GM19025 (cell line): Measurements from ENCODE around the gene FITM2.
"Not testable (repeated sequence)": the region's sequence is repeated elsewhere in the genome, so short reads cannot be mapped to it uniquely, and the experiment has no call there.

Experiments
- ATAC-seq: cut with Tn5 transposase; IDR thresholded peaks from one replicate; pipeline ENCODE4 v1.9.1; 2021; ENCODE audit warnings: mild to moderate bottlenecking, low read depth, moderate library complexity; ENCODE audit not compliant: unreplicated experiment

FITM2 gene

DNA sequence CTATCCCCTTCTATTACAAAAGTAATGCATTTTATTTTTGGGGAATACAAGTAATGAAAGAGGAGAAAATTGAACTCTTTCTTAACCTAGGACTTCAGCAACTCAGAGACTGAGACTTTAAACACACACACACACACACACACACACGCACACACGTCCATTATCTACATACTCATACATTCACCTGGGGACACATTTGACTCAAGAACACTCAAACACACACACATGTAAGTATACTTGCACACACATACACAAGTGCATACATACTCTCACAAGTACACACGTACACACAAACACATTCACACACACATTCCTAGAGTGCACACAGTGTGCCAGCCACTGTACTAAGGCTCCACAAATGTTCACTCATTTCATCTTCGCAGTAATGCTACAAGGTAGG is 23.7 kb upstream of the FITM2 start:
- ATAC-seq: no peak

GRCh38 chr20:44334306-44334705 is 23.3 kb upstream of the FITM2 start:
- no peak for ATAC-seq

- no peak for ATAC-seq
These were observed 20.2 kb upstream of the FITM2 start for GRCh38 chr20:44331201-44331600.

- no peak for ATAC-seq
These were observed 17.4 kb upstream of the FITM2 start for GRCh38 chr20:44328428-44328827.

GRCh38 chr20:44327748-44328147 is 16.7 kb upstream of the FITM2 start:
- ATAC-seq: not testable (repeated sequence)

- ATAC-seq: no peak
These were observed 15.6 kb upstream of the FITM2 start for GRCh38 chr20:44326391-44327159.

- ATAC-seq: no peak
These were observed 13.3 kb upstream of the FITM2 start for GRCh38 chr20:44324343-44324742.

DNA sequence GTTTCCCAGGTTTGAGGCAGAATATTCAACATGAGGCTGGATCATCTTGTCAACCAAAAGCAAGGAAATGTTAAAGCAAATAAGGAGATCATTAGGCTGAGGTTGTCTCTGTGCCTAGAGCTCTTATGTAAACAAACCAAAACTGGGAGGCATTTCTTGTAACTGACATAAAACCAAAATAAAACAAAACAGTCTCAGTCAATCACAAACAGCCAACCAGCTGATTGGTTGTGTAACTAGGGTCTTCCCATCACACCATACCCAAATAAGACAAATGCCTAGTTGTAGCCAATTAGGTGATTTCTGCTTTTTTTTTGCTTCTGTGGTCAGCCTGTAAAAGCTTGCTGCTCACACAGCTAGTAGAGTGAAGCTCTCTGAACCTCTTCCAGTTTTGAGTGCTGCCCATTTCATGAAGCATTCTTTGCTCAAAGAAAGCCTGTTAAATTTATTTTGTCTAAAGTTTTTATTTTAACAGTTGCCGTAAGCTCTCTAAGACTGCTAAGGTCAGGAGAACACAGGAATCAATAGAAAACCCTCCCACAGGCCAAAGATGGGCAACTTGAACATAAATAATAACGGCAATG is 8.9 kb upstream of the FITM2 start:
- ATAC-seq: no peak

GRCh38 chr20:44314870-44315269 is 3.9 kb upstream of the FITM2 start:
- ATAC-seq: no peak

DNA sequence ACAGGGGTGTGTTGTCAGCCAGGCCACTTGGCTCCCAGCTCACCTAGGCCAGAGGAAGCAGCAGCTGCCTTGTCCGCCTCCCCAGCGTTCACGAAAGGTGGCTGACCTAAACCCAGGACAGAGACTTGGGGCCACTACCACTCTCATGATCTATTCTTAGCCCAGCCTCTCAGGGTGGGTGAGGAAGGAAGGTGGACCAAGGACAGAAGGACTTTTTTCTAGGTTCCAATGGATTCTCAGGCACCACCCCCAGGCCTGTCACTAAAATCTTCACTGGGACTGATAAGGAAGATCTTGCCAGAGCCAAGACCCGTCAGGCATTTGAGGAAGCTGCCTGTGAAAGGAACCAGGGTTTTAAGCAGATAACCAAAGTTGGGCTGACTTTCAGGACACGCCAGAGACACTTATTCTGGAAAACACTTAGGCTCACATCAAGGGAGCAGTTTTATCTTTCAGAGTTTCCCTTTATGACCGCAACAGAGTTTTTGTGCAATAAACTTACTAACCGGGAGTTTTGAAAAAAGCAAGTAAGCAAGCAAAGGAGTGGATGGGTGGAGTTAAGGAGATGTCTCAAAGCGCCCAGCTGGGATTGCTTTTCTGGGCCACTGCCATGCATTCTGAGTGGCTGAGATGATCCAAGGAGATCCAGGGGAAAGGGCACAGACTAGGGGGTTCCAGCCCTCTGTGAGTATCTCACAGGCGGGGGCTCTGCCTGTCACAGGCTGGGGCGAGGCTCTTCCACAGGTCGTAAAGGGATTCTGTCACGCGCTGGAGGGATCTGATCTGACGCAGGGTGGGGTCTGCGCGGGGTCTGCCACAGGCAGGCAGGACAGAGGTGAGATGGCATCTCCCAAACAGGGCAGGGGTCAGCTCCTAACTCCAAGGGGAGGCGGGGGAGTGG is 989 bp downstream of the FITM2 start:
- no peak for ATAC-seq

- no peak for ATAC-seq
These were observed 4.1 kb downstream of the FITM2 start for GRCh38 chr20:44306927-44307326.

GRCh38 chr20:44304383-44304782 is 6.6 kb downstream of the FITM2 start:
- no peak for ATAC-seq

- no peak for ATAC-seq
These were observed 8.3 kb downstream of the FITM2 start for GRCh38 chr20:44302736-44303135.

DNA sequence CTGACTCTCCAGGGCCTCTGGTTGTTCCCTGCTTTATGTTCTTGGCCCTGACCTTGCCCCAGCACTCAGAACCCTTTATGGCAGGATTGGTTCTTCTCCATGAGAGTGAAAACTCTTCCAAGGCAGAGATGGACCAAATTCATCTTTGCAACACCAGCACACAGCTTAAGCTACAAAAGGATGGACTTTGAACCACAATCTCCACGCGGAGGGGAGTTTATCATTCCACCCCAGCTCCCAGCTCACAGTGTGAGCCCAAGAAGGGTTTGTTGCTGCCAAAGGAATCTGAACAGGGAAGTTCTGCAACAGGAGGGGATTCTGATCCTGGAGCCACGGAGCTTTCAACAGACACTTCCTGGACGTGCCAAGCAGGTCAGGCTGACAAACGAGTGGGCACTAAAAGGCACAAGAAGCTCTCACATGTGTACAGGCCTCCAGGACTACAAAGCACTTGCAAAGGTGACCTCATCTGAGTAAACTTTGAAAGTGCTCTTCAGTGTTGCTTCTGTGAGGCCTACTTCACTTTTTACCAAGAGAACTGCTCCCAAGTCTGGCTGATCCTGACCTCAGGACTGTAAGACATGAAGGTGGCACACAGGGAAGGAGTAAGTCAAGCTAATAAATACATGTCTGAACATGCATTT is 8.9 kb downstream of the FITM2 start:
- no peak for ATAC-seq

DNA sequence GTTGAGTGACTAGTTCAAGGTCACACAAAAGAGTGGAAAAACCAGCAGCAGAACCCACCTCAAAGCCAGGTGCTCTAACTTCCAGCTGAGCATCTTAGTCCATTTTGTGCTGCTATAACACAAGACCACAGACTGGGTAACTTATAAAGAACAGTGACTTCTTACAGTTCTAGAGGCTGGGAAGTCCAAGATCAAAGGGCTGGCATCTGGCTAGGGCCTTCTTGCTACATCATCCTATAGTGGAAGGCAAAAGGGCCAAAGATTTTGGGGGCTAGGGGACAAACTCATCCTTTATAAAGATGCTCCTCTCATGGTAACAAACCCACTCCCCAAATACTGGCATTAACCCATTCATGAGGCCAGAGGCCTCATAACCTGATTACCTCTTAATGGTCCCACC is 9.7 kb downstream of the FITM2 start:
- ATAC-seq: no peak

GRCh38 chr20:44299011-44299535 is 11.9 kb downstream of the FITM2 start:
- not testable (repeated sequence) for ATAC-seq

GRCh38 chr20:44297721-44298120 is 13.3 kb downstream of the FITM2 start:
- ATAC-seq: no peak

DNA sequence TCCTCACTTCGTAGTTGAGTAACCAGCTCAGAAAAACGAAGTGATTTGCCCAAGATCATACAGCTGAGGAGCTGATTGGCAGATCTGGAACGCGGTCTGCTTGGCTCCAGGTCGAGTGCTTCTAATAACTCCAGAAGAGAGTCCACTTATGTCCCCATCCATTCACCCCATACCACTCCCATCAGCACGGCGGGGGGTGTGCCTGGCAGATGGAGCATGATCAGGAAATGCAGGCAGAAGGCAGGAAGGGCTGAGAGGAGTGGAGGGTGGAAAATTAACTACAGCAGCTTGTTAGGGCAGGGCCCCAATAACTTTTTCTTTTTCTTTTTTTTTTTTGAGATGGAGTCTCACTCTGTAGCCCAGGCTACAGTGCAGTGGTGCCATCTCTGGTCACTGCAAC is 15.0 kb downstream of the FITM2 start:
- no peak for ATAC-seq

GRCh38 chr20:44291754-44292153 is 19.2 kb downstream of the FITM2 start:
- no peak for ATAC-seq

GRCh38 chr20:44288252-44288651 is 22.8 kb downstream of the FITM2 start:
- no peak for ATAC-seq
